G401 (cell line): Measurements from ENCODE around the gene PTPRN2. TPM values are rescaled to one million over a fixed set of nuclear protein-coding genes. Genes with fewer than 3 reads are reported as not detected.
"Not testable (repeated sequence)": the region's sequence is repeated elsewhere in the genome, so short reads cannot be mapped to it uniquely, and the experiment has no call there.

ENCODE experiments used
- DNase-seq: peaks from one replicate; pipeline ENCODE4 v3.0.0-alpha.2; 2015; ENCODE audit warnings: low spot score
- in situ Hi-C: cut with HindIII; loops from 2 replicates; pipeline ENCODE4 v1.10.0; 2016; ENCODE audit warnings: low sequenced_read_pairs, mixed read lengths
- total RNA-seq: library from RNA; depleted of rRNA; stranded (reverse); fragments of >200 nt; shearing (Covaris generic); gene quantifications from 2 replicates; pipeline ENCODE4 v1.2.3, GENCODE V29; 2014

Gene PTPRN2
- total RNA-seq, 1 experiment from 2014 or later: not detected

DNA sequence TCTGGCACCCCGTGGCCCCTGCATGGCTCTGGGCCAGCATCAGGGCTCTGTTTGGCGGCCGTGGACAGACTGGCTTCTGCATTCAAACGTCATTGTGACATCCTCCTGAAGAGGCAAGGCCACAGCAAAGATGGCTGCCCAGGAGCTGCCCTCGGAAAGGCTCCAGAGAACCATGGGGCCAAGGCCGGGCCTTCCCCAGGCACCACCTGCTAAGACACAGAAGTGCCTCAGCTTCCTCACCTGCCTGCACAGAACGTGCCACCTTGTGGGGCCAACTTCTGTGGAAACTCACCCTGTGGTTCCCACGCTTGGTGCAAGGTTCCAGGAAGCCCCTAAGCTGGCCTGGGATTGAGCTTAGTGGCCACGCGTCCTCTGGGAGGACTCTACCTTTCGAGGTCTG is 396.9 kb downstream of the PTPRN2 start:
- DNase-seq: no peak
- in situ Hi-C loops: no loop called here

- no peak for DNase-seq
- in situ Hi-C loops: no loop called here
Observed at GRCh38 chr7:158188676-158189075, 398.9 kb downstream of the PTPRN2 start.

- in situ Hi-C loops: no loop called here
- DNase-seq: no peak
Observed at GRCh38 chr7:158187694-158187994, 400.0 kb downstream of the PTPRN2 start.

- no peak for DNase-seq
- in situ Hi-C loops: no loop called here
Observed at GRCh38 chr7:158186864-158187693, 400.5 kb downstream of the PTPRN2 start.

DNA sequence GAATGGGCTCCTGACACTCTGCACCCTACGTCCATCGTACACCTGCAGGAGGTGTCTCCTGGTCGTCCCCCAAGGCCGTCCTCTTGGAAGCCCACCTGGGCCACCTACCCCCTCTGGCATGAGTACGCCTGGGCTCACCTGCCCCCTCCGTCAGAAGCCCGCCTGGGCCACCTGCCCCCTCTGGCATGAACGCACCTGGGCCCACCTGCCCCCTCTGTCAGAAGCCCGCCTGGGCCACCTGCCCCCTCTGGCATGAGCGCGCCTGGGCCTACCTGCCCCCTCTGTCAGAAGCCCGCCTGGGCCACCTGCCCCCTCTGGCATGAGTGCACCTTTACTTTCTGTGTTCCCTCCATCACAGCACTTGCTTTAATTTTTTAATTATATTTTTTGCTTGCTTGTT is 401.2 kb downstream of the PTPRN2 start:
- no peak for DNase-seq
- in situ Hi-C loops: no loop called here

- DNase-seq: no peak
- in situ Hi-C loops: no loop called here
Observed at GRCh38 chr7:158185653-158186052, 402.0 kb downstream of the PTPRN2 start.

DNA sequence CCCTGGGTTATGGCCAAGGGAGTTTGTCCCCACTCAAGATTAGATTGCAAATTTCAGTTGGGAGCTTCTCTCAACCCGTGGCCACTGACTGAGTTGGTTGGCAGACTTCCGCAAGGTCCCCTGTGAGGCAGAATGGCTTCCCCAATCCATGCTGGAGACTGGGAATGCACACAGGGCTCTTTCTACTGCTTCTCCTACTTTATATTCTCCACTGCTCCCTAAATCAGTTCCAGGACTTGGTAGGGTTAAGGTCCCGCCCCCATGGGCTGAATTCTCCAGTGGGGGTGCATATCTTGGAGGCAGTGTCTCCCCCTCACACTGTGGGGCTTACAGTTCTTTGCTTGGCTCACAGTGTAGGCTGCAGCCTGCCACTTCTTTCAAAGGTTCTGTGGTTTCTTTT is 404.2 kb downstream of the PTPRN2 start:
- DNase-seq: no peak
- in situ Hi-C loops: no loop called here

DNA sequence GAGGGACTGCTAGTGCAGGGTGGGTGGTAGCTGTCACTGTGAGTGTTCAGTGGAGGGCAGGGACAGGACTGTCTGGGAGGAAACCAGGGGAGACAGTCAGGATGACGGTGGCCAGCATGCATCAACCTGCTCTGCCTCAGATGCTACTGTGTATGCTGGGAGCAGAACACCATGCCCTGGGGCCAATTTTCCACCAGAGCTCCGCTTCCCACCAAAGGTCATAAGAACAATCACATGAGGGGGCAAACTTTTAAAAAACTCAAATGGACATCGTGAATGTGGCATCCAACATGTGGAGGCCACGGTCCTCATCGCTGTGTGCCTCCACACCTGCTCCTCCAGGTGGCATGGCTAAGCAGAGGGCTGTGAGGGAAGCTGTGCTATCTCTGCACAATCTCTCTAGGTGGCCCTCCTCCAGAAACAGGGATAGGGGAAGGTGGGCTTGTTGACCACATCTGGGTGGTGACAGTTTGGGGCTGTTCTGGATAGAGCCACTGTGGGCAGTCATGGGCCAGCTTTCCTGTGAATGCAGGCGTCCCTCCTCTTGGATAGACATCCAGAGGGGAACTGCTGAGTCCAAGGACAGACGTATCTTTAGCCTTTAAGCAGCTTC is 411.0 kb downstream of the PTPRN2 start:
- DNase-seq: no peak
- in situ Hi-C loops: no loop called here

DNA sequence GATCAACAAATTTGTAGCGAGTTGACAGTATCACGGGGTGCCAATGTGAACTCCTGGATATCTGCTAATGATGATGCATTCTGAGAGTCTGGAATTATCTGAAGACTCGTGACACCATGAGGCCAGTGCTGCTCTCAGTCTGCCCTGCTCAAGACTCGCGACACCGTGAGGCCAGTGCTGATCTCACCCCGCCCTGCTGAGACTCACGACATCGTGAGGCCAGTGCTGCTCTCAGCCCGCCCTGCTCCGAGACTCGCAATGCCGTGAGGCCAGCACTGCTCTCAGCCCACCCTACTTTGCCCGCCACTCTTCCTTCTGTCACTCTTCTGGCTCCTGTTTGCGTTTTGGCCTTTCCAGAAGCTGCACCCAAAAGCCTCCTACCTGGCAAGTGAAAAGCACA is 411.8 kb downstream of the PTPRN2 start:
- in situ Hi-C loops: no loop called here
- DNase-seq: no peak

DNA sequence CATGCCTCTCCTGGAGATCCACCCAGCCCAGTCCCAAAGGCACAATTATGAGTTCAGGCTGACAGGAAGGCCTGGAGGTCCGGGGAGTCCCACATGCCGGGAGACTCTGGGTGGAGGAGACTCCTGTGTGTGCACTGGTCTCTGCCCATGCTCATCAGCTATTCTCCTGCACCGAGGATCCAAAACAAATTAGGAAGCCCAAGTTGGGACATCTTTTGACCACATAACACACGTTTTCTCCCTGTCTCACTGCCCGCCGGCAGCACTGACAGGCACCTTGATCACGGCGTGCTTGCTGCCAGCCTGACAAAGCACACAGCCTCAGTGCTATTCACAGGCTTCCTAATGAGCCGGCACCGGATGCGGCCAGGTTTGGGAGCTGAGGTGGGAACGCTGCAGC is 412.7 kb downstream of the PTPRN2 start:
- in situ Hi-C loops: no loop called here
- DNase-seq: no peak

- DNase-seq: no peak
- in situ Hi-C loops: no loop called here
Observed at GRCh38 chr7:158167373-158167772, 420.2 kb downstream of the PTPRN2 start.

GRCh38 chr7:158166386-158167340 is 421.0 kb downstream of the PTPRN2 start:
- DNase-seq: no peak
- in situ Hi-C loops: no loop called here

DNA sequence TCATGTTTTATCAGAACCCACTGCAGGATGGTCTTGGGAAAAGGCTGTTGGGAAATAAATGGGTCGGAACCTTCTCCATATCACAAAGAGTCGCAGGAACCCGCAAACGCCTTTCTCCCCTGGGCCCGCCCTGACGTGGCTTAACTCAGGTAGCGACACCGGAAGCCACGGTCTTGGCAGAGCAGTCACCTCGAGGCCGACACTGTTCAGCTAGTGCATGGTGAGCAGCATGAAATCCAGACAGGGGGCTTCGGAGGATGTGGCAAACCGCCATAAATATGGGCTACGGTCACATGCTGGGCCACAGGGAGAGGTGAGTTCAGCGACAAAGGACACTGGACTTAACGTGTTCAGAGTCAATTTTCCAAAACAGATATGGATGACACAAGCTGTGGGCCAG is 421.9 kb downstream of the PTPRN2 start:
- in situ Hi-C loops: no loop called here
- DNase-seq: no peak

GRCh38 chr7:158164101-158165095 is 423.2 kb downstream of the PTPRN2 start:
- peak; percentile 8 for DNase-seq
- in situ Hi-C loops: no loop called here

DNA sequence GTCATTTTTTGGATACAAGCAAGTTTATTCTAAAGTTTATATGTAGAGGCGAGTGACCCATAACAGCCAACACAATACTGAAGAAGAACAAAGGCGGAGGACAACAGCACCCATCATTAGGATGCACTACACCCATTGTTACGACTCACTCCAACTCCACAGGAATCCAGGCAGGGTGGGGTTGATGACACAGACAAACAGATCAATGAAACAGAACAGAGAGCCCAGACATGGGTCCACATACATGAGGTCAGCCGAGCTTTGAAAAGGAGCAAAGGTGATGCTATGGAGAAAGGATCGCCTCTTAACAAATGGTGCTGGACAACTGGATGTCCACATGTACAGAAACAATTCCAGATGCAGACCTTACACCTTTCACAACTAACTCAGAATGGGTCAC is 426.4 kb downstream of the PTPRN2 start:
- in situ Hi-C loops: no loop called here
- no peak for DNase-seq

GRCh38 chr7:158160199-158160598 is 427.4 kb downstream of the PTPRN2 start:
- in situ Hi-C loops: no loop called here

DNA sequence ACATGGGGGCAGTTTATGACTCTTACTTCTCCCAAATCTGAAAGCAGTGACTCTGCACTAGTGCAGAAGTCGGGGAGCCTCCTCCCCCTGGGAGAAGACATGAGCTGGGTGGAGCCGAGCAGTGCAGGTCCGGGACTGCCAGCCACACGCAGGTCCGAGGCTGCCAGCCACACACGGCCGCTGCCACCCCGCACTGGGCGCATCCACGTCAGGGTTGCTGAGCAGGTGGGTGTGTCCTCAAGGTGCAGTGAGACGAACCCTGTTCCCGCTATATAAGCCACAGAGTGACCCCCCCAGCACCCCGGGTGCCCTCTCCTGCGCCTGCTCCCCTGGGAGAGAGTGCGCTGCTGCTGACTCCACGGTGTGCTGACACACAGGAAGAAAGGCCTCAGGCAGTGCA is 430.2 kb downstream of the PTPRN2 start:
- in situ Hi-C loops: no loop called here
- no peak for DNase-seq

More at GRCh38 chr7:158160199-158160598, 427.4 kb downstream of the PTPRN2 start:
- DNase-seq: no peak

DNA sequence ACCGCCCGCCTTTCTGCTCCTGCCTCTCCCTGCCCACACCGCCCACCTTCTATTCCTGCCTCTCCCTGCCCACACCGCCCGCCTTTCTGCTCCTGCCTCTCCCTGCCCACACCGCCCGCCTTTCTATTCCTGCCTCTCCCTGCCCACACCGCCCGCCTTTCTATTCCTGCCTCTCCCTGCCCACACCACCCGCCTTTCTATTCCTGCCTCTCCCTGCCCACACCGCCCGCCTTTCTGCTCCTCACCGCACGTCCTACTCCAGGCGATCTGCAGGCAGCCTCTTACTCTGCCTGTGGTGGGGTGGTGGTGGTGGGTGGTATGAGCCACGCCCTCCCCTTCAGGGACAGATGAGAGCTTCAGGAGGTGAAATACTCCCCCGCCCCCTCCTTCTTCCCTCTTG is 436.4 kb downstream of the PTPRN2 start:
- peak; percentile 7 for DNase-seq

GRCh38 chr7:158150234-158150633 is 437.4 kb downstream of the PTPRN2 start:
- in situ Hi-C loops: no loop called here
- DNase-seq: no peak

More for the DNA sequence above, 436.4 kb downstream of the PTPRN2 start:
- in situ Hi-C loops: not testable (repeated sequence)
